ENCODE measurements around the gene FAN1. TPM values are rescaled to one million over a fixed set of nuclear protein-coding genes. Genes with fewer than 3 reads are reported as not detected.

The FAN1 gene
- total and polyA plus RNA-seq, 9 of the 15 experiments (the other 6 are each of a cell fraction or from before 2014, with no cell fraction given), result 1.5 to 16.8 (median 12.0) TPM

- TF ChIP-seq ZBTB34 (CRISPR knock-in tag; IDR thresholded peaks at IDR 0.05), result no peak
- TF ChIP-seq RAD21 (CRISPR knock-in tag; conservative IDR thresholded peaks at IDR 0.05 in 1 of 2, IDR thresholded peaks at IDR 0.05 in 1 of 2), result no peak
- TF ChIP-seq HNRNPUL1 (IDR thresholded peaks at IDR 0.05; ENCODE audit: low read length), result no peak
- TF ChIP-seq NFIX (CRISPR knock-in tag; IDR thresholded peaks at IDR 0.05; ENCODE audit: low read depth), result no peak
Observed at GRCh38 chr15:30921781-30922479, 18.2 kb downstream of the FAN1 start (continued).

GRCh38 chr15:30922480-30923311 is 19.0 kb downstream of the FAN1 start:
- H3K9me1 ChIP-seq (ENCODE audit: control insufficient read depth, insufficient read depth, low read length), result no peaks in the 10 kb centered on the region
- in situ Hi-C loops (cut with MboI) (no loop called here), intact Hi-C loops (cut with micrococcal nuclease) (no loop called here)
- no peak overlapping the region for H3K4me3 ChIP-seq
- BruUV-seq (replicated peaks), result no TSS peak
- no peaks in the 10 kb centered on the region for H3K4me1 ChIP-seq (replicated peaks in 1 of 2; ENCODE audit: control insufficient read depth in 2 of 2, insufficient read depth in 2 of 2, low read length in 2 of 2)
- no peak overlapping the region for H3K4me2 ChIP-seq (ENCODE audit: insufficient read depth, low read length)
- no peaks in the 10 kb centered on the region for H3K79me2 ChIP-seq (ENCODE audit: control insufficient read depth, insufficient read depth, low read length)
- ChIA-PET POLR2A (no interaction called here), CTCF (ENCODE audit: low intra/inter-chr PET ratio) (no interaction called here)
- WGBS (ENCODE audit: insufficient coverage, low coverage, missing lambda C conversion rate), result 68% methylated on average over 13 of the region's 14 CpGs
- H3K36me3 ChIP-seq (ENCODE audit: control insufficient read depth, insufficient read depth, low read length), result peaks cover 79% of the 10 kb centered on the region
- no peak overlapping the region for H2AFZ ChIP-seq (ENCODE audit: low read depth, low read length)
- H4K20me1 ChIP-seq (replicated peaks; ENCODE audit: control insufficient read depth, insufficient read depth, low read length), result no peaks in the 10 kb centered on the region
- ATAC-seq (no peak), DNase-seq (ENCODE audit: extremely low read depth in 1 of 4, low spot score in 3 of 4) (no peak), FAIRE-seq (no peak)
- no peak for TF ChIP-seq MCM2 (IDR thresholded peaks at IDR 0.05; ENCODE audit: low read depth)
- no peak for TF ChIP-seq MECOM (CRISPR knock-in tag; IDR thresholded peaks at IDR 0.05)
- no peak for TF ChIP-seq ZNF785 (CRISPR knock-in tag; IDR thresholded peaks at IDR 0.05)
- TF ChIP-seq MYNN (IDR thresholded peaks at IDR 0.05), result no peak
- TF ChIP-seq MYNN (CRISPR knock-in tag; IDR thresholded peaks at IDR 0.05), result no peak
- TF ChIP-seq SIN3B (IDR thresholded peaks at IDR 0.05; ENCODE audit: low read depth), result no peak
- TF ChIP-seq HSF4 (CRISPR knock-in tag; IDR thresholded peaks at IDR 0.05; ENCODE audit: borderline replicate concordance), result no peak
- TF ChIP-seq EHMT2 (IDR thresholded peaks at IDR 0.05), result no peak
- no peak for TF ChIP-seq STAT6 (CRISPR knock-in tag; IDR thresholded peaks at IDR 0.05)
- no peaks in the 10 kb centered on the region for H3K9me3 ChIP-seq (replicated peaks; ENCODE audit: control insufficient read depth, insufficient read depth, low read depth, low read length)
- H3K27ac ChIP-seq (ENCODE audit: extremely low read depth, low read depth, low read length), result no peak overlapping the region
- no peaks in the 10 kb centered on the region; a peak in 1 of 5 replicates for H3K27me3 ChIP-seq (ENCODE audit: control insufficient read depth in 2 of 2, insufficient read depth in 2 of 2, low read length in 2 of 2)
- H3K9ac ChIP-seq (ENCODE audit: insufficient read depth in 1 of 2, low read depth in 2 of 2, low read length in 2 of 2), result no peak overlapping the region; a peak in 1 of 4 replicates
